Mammary epithelial cell (primary cell): ENCODE measurements around the gene CSTB.

Experiments
- CTCF ChIP-seq, 2 donors: IDR thresholded peaks in 1 of 2; conservative IDR thresholded peaks in 1 of 2; 2 replicates each; pipeline ENCODE4 v1.5.1; 2011 to 2012; ENCODE audit warnings: inconsistent platforms in 2 of 2, low read length in 2 of 2, mild to moderate bottlenecking in 2 of 2, control low read depth in 1 of 2, low read depth in 1 of 2; ENCODE audit not compliant: insufficient read depth in 1 of 2; ENCODE audit errors: extremely low read depth in 1 of 2
- EZH2 ChIP-seq: IDR thresholded peaks from 2 replicates; pipeline ENCODE4 v1.6.1; 2012; ENCODE audit warnings: low read length, inconsistent platforms, borderline replicate concordance

DNA sequence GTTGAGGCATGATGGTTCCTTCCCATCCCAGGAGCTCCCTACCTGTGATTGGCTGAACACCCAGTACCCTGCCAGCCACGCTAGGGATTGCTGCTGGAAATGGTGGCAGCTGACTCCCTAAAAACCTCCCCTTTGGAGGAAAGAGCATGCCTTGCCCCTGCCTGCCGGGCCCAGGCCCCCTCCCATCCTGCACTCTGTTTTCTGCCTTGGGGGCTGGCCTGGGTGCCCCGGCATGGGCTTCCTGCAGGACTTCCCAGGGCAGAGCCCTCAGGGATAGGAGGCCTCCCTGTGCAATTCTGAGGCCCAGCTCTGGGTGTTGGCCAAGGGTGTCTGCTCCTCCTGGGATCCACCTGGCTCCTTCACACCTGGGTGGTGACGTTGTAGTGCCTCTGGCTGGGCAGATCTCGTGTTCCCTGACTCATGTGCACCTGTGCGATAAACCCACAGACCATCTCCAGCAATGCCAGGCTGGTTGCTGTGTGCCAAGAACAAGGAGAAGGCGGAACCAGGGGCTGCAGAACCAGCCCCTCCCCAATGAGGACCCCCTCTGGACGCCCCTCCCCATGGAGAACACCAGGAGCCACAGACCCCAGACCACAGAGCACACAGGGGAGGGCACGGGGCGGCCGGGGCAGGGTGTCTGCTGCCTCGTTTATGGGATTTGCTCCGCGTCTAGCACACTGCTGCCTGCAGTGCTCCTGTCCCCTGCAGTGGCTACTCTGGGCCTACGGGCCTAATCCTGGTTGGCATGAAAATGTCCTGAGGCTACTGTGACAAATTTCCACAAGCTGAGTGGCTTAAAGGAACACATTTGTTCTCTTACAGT is 13.6 kb downstream of the CSTB start:
- TF ChIP-seq CTCF (conservative IDR thresholded peaks at IDR 0.05 in 1 of 2, IDR thresholded peaks at IDR 0.05 in 1 of 2; ENCODE audit: extremely low read depth in 1 of 2, insufficient read depth in 1 of 2, low read depth in 1 of 2, low read length in 2 of 2) (no peak), EZH2 (no peak)
